A549 (cell line): Measurements from ENCODE around the gene ZNF341. TPM values are rescaled to one million over a fixed set of nuclear protein-coding genes. Genes with fewer than 3 reads are reported as not detected.
A peak's percentile ranks its signal among the peaks of the same experiment; 100 is the strongest.

Experiments used
- ATAC-seq, 2 experiments: fragments of 200-7000 bp in 1 of 2; fragments of >200 bp in 1 of 2; cut with Nextera tagmentation in 1 of 2; cut with Tn5 transposase in 1 of 2; 3 replicates each; pipeline versions ENCODE4 v1.8.0 to v1.9.1; 2018 to 2020; ENCODE audit warnings: mild to moderate bottlenecking in 1 of 2, moderate library complexity in 1 of 2
- CTCF ChIA-PET: fragments of 300-600 bp; sonication (Branson Sonifier 250); formaldehyde crosslinking; extraction: SDS; loops from one replicate; lab custom pipeline; 2021; ENCODE audit warnings: antibody characterized with exemption, inconsistent platforms; lab: Yijun Ruan, JAX
- POLR2A ChIA-PET: fragments of 350-600 bp; formaldehyde crosslinking; extraction: SDS; loops from one replicate; lab custom pipeline; 2021; ENCODE audit warnings: antibody characterized with exemption, inconsistent platforms; lab: Yijun Ruan, JAX
- DNase-seq, 2 experiments: peaks; one replicate each; pipeline versions ENCODE4 v3.0.0 to v3.0.0-alpha.2; 2011 to 2016; ENCODE audit warnings: low read depth in 1 of 2, low spot score in 1 of 2
- FAIRE-seq: peaks from 2 replicates; lab custom pipeline; 2011; peaks lifted over from hg19 to GRCh38; lab: Jason Lieb, UNC
- H3K27ac ChIP-seq, 2 experiments: fragments of >200 bp; sonication (Bioruptor Twin); formaldehyde crosslinking; 3 replicates each; pipeline ENCODE4 v1.5.1; 2016 to 2017
- H3K4me1 ChIP-seq: fragments of >200 bp; sonication (Bioruptor Twin); formaldehyde crosslinking; 3 replicates; pipeline ENCODE4 v1.6.1; 2016
- H3K4me2 ChIP-seq: fragments of >200 bp; sonication (Bioruptor Twin); formaldehyde crosslinking; 3 replicates; pipeline ENCODE4 v1.6.1; 2016
- H3K4me3 ChIP-seq: fragments of >200 bp; sonication (Bioruptor Twin); formaldehyde crosslinking; 3 replicates; pipeline ENCODE4 v1.5.1; 2016
- H3K9me3 ChIP-seq: fragments of >200 bp; sonication (Bioruptor Twin); formaldehyde crosslinking; 3 replicates; pipeline ENCODE4 v1.6.1; 2016
- ATOH8 ChIP-seq: fragments of 250-450 bp; sonication (Bioruptor Pico); IDR thresholded peaks from 2 replicates; pipeline ENCODE4 v1.5.0; 2020; ENCODE audit warnings: low read depth, mild to moderate bottlenecking, moderate library complexity
- FOSB ChIP-seq: fragments of 250-450 bp; sonication (Bioruptor Pico); IDR thresholded peaks from 2 replicates; pipeline ENCODE4 v1.5.0; 2020; ENCODE audit warnings: mild to moderate bottlenecking, moderate library complexity
- FOSL2 ChIP-seq, 2 experiments: fragments of 450-650 bp in 1 of 2; fragments of >200 bp in 1 of 2; sonication (Bioruptor Twin) in 1 of 2; formaldehyde crosslinking; IDR thresholded peaks; 2 replicates each; pipeline versions ENCODE4 v1.5.0 to v1.6.1; 2016 to 2020; ENCODE audit warnings: mild to moderate bottlenecking in 1 of 2, moderate library complexity in 1 of 2
- GATA3 ChIP-seq: IDR thresholded peaks from 2 replicates; pipeline ENCODE4 v1.6.1; 2012; ENCODE audit warnings: borderline replicate concordance
- HDAC2 ChIP-seq: fragments of 200-600 bp; sonication (generic); IDR thresholded peaks from 2 replicates; pipeline ENCODE4 v1.6.1; 2016
- HMGXB4 ChIP-seq: fragments of 250-450 bp; sonication (Bioruptor Pico); IDR thresholded peaks from 2 replicates; pipeline ENCODE4 v1.5.0; 2021; ENCODE audit warnings: mild to moderate bottlenecking, moderate library complexity, borderline replicate concordance
- KDM5A ChIP-seq: fragments of 200-600 bp; sonication (generic); IDR thresholded peaks from 2 replicates; pipeline ENCODE4 v1.6.1; 2016; ENCODE audit warnings: antibody characterized with exemption, mild to moderate bottlenecking
- POLR2AphosphoS2 ChIP-seq: conservative IDR thresholded peaks from 2 replicates; pipeline ENCODE4 v1.6.1; 2012; ENCODE audit warnings: low read length, improper control_type of control experiment, inconsistent platforms
- SREBF2 ChIP-seq: fragments of 450-650 bp; IDR thresholded peaks from 2 replicates; pipeline ENCODE4 v1.6.1; 2014; ENCODE audit warnings: mild to moderate bottlenecking, moderate library complexity
- USF2 ChIP-seq: fragments of 450-650 bp; IDR thresholded peaks from 2 replicates; pipeline ENCODE4 v1.6.1; 2014; ENCODE audit warnings: antibody characterized with exemption
- WGBS: methylation state at CpG from one replicate; pipeline ENCODE4 v1.1.6; 2017; ENCODE audit errors: missing lambda C conversion rate; 5-methylcytosine and 5-hydroxymethylcytosine counted together
- polyA plus RNA-seq, 4 experiments: library from polyadenylated mRNA; depleted of rRNA in 3 of 4; stranded (reverse); fragments of >200 nt; fragmentation: RNase III in 1 of 4; extraction: RNeasy Plus Mini Kit Qiagen cat#74134 plus additional on column Dnase treatment in 1 of 4; gene quantifications; 2 replicates in 3 of 4; 3 replicates in 1 of 4; pipeline ENCODE4 v1.2.3, GENCODE V29; 2011 to 2017
- TF ChIP-seq, protein P1 (sequence below): IDR thresholded peaks from 2 replicates; pipeline ENCODE4 v1.6.1; 2012
- TF ChIP-seq, protein P2 (sequence below): fragments of >200 bp; sonication (Bioruptor Twin); formaldehyde crosslinking; IDR thresholded peaks from 3 replicates; pipeline ENCODE4 v1.6.1; 2016

Gene ZNF341
- polyA plus RNA-seq, 2 of the 4 experiments (the other 2 are of a cell fraction): 2.1 to 4.1 TPM

DNA sequence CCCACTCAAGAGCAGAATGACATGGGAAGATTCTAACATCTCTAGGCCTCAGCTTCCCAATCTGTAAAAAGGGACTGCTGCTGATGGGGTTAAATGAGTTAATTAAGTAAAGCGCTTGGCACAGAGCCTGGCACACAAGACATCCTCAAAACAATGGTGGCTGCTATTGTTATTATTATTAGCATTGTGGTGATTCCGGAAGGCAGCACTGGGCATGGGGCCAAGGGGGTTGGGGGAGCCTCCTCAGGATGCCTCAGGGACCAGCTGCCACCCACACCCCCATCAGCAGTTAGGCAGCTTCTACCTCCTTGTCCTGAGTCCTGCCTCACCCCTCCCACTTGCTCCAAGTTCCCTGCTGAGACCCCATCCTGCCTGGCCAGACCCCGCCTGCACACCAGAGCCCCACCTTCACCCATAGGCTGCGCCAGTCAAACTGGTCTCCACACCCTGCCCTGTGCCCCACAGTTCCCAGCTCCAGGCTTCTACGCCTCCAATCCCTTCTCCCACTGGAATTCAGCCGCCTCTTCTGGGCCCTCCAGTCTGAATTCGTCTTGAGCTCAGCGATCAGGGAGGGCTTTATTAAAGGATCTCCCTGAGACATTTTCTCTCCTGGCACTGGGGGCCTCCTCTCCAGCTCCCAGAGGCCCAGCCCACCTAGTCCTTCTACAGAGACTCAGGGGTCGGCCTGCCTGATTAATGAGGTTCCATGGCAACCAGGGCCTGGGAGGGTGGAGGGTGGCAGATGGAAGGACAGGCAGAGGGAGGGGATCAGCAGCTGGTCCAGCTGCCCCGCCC, 47.1 kb upstream of the ZNF341 start:
- ChIA-PET CTCF (interaction anchor here (0.6 to 1.8 kb wide), 4 partner anchors 9 to 382 kb away, joined by 3 to 8 read pairs (median 4); no protein-coding TSS in a partner anchor), POLR2A (interaction anchor here (1.1 kb wide), 1 partner anchor 21 kb away, joined by 4 read pairs; no protein-coding TSS in a partner anchor)
- H3K4me2 ChIP-seq: peak overlapping the region; percentile 96
- peak overlapping the region; percentile 77 to 93 for H3K27ac ChIP-seq
- ATAC-seq: no peak
- peak overlapping the region; percentile 85 for H3K4me3 ChIP-seq
- TF ChIP-seq HDAC2: no peak
- TF ChIP-seq KDM5A: no peak
- TF ChIP-seq HMGXB4: no peak
- no peak for TF ChIP-seq USF2
- TF ChIP-seq GATA3: no peak
- no peak for TF ChIP-seq ATOH8 (CRISPR knock-in tag)
- no peak for TF ChIP-seq POLR2AphosphoS2
- TF ChIP-seq, protein P1, sequence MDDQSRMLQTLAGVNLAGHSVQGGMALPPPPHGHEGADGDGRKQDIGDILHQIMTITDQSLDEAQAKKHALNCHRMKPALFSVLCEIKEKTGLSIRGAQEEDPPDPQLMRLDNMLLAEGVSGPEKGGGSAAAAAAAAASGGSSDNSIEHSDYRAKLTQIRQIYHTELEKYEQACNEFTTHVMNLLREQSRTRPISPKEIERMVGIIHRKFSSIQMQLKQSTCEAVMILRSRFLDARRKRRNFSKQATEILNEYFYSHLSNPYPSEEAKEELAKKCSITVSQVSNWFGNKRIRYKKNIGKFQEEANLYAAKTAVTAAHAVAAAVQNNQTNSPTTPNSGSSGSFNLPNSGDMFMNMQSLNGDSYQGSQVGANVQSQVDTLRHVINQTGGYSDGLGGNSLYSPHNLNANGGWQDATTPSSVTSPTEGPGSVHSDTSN: no peak
- TF ChIP-seq FOSB (CRISPR knock-in tag): no peak
- no peak for TF ChIP-seq SREBF2
- TF ChIP-seq FOSL2 (IDR thresholded peaks at IDR 0.05): no peak
- TF ChIP-seq FOSL2 (CRISPR knock-in tag; IDR thresholded peaks at IDR 0.05): no peak
- H3K4me1 ChIP-seq: peaks cover 24% of the 10 kb centered on the region
- FAIRE-seq: no peak
- H3K9me3 ChIP-seq: no peaks in the 10 kb centered on the region
- 55% methylated on average over 10 of the region's 10 CpGs for WGBS
- no peak for DNase-seq

DNA sequence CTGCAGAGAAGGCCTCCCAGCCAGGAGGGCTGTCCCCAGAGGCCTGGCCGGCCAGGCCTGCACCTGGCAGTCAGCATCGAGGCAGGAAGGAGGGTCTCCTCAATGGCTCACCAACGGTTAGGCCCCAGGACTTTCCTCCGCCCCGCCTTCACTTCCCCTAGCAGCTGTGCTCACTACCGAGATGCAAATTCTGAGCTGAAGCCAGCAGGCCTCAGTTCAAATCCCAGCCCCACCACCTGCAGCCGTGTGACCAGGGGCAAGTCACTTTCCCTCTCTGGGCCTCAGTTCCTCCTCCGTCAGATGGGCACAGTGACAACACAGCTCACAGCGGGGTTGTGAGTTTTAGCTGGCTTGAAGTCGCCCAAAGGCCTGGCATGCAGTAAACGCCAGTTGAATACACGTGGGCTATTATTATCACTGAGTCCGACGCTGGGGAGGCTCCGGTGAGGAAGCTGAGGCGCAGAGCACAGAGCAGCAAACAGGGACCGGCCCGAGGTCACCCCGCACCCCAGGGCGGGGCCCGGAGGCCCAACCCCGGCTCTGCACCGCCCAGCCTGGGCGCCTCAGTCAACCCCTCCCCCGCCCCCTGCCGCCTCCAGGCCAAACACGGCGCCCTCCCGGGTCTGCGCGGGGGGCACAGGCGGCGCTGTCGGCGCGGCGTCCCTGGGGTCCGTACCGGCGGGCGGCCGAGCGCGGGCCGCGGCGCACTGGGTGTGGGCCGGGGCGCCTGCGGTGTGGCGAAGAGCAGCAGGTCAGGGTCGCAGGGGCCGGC, 46.3 kb upstream of the ZNF341 start:
- Histone ChIP-seq H3K9me3 (no peaks in the 10 kb centered on the region), H3K4me3 (peak overlapping the region; percentile 85), H3K4me2 (peak overlapping the region; percentile 96), H3K4me1 (peaks cover 24% of the 10 kb centered on the region), H3K27ac (peak overlapping the region; percentile 77 to 93)
- no peak for FAIRE-seq
- TF ChIP-seq, protein P1: no peak
- TF ChIP-seq, protein P2, sequence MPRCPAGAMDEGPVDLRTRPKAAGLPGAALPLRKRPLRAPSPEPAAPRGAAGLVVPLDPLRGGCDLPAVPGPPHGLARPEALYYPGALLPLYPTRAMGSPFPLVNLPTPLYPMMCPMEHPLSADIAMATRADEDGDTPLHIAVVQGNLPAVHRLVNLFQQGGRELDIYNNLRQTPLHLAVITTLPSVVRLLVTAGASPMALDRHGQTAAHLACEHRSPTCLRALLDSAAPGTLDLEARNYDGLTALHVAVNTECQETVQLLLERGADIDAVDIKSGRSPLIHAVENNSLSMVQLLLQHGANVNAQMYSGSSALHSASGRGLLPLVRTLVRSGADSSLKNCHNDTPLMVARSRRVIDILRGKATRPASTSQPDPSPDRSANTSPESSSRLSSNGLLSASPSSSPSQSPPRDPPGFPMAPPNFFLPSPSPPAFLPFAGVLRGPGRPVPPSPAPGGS: peak; percentile 21; the same call in 1 of the 3 replicates
- DNase-seq: peak in 1 of 2 experiments; percentile 48
- ChIA-PET POLR2A (interaction anchor here (1.1 kb wide), 1 partner anchor 22 kb away, joined by 4 read pairs; no protein-coding TSS in a partner anchor), CTCF (interaction anchor here (0.6 to 1.8 kb wide), 3 partner anchors 10 to 381 kb away, joined by 3 to 8 read pairs (median 3); no protein-coding TSS in a partner anchor)
- WGBS: 8% methylated on average over 10 of the region's 53 CpGs
- peak; percentile 60 to 63 for ATAC-seq
